GM19035 (cell line): ENCODE measurements around the gene CRBN.

Experiments
- ATAC-seq: cut with Tn5 transposase; IDR thresholded peaks from one replicate; pipeline ENCODE4 v1.9.1; 2021; ENCODE audit not compliant: unreplicated experiment

Gene CRBN

GRCh38 chr3:3179407-3180094 is at the start of gene CRBN:
Gene CRBN, minus strand, starts transcription at chr3:3179691. Its CDS starts 4 bp downstream, at chr3:3179687.
- ATAC-seq, result peak; percentile 99

GRCh38 chr3:3227640-3228039 is 48.1 kb upstream of the CRBN start:
- ATAC-seq, result no peak

GRCh38 chr3:3221528-3221927 is 42.0 kb upstream of the CRBN start:
- no peak for ATAC-seq

- ATAC-seq, result no peak
Measured at GRCh38 chr3:3216401-3216800, 36.9 kb upstream of the CRBN start.

- ATAC-seq, result no peak
Measured at GRCh38 chr3:3212781-3213440, 33.4 kb upstream of the CRBN start.

- ATAC-seq, result no peak
Measured at GRCh38 chr3:3209714-3210113, 30.2 kb upstream of the CRBN start.

- ATAC-seq, result no peak
Measured at GRCh38 chr3:3209057-3209456, 29.6 kb upstream of the CRBN start.

GRCh38 chr3:3201611-3202010 is 22.1 kb upstream of the CRBN start:
- ATAC-seq, result peak; percentile 93

GRCh38 chr3:3200632-3201212 is 21.2 kb upstream of the CRBN start:
- peak; percentile 68 for ATAC-seq

- no peak for ATAC-seq
Measured at GRCh38 chr3:3199306-3199705, 19.8 kb upstream of the CRBN start.

GRCh38 chr3:3196148-3196861 is 16.8 kb upstream of the CRBN start:
- ATAC-seq, result no peak

- ATAC-seq, result no peak
Measured at GRCh38 chr3:3194861-3195260, 15.4 kb upstream of the CRBN start.

- ATAC-seq, result no peak
Measured at GRCh38 chr3:3192286-3192675, 12.8 kb upstream of the CRBN start.

GRCh38 chr3:3191675-3192285 is 12.3 kb upstream of the CRBN start:
- no peak for ATAC-seq

GRCh38 chr3:3189961-3190360 is 10.5 kb upstream of the CRBN start:
- no peak for ATAC-seq

- ATAC-seq, result no peak
Measured at GRCh38 chr3:3189102-3189727, 9.7 kb upstream of the CRBN start.

GRCh38 chr3:3184876-3185275 is 5.4 kb upstream of the CRBN start:
- no peak for ATAC-seq

- ATAC-seq, result no peak
Measured at GRCh38 chr3:3180456-3180855, 965 bp upstream of the CRBN start.

- ATAC-seq, result peak; percentile 0
Measured at GRCh38 chr3:3178498-3179328, 778 bp downstream of the CRBN start.
